Type B pancreatic cell (in vitro differentiated cells): Measurements from ENCODE around the gene MDM1. TPM values are rescaled to one million over a fixed set of nuclear protein-coding genes. Genes with fewer than 3 reads are reported as not detected.

ENCODE experiments used
- DNase-seq: peaks from one replicate; pipeline ENCODE4 v3.0.0; 2021; ENCODE audit warnings: mixed read lengths; ENCODE audit not compliant: unreplicated experiment; ENCODE audit errors: extremely low spot score
- H3K27ac Mint-ChIP-seq: 2 replicates; pipeline ENCODE4 v1.8.0; 2021; ENCODE audit warnings: mild to moderate bottlenecking, mixed read lengths
- H3K27me3 Mint-ChIP-seq: 2 replicates; pipeline ENCODE4 v1.8.0; 2021; ENCODE audit warnings: mixed read lengths
- H3K36me3 Mint-ChIP-seq: 2 replicates; pipeline ENCODE4 v1.8.0; 2021; ENCODE audit warnings: mixed read lengths
- H3K4me1 Mint-ChIP-seq: one replicate; pipeline ENCODE4 v1.8.0; 2021; ENCODE audit warnings: mixed read lengths; ENCODE audit not compliant: unreplicated experiment
- H3K4me3 Mint-ChIP-seq: 2 replicates; pipeline ENCODE4 v1.8.0; 2021; ENCODE audit warnings: mild to moderate bottlenecking, mixed read lengths
- H3K9me3 Mint-ChIP-seq: 2 replicates; pipeline ENCODE4 v1.8.0; 2021; ENCODE audit warnings: mixed read lengths
- total RNA-seq: library from RNA; stranded (reverse); gene quantifications from 2 replicates; pipeline ENCODE4 v1.2.1, GENCODE V29; 2021; ENCODE audit warnings: low replicate concordance
- TF ChIP-seq, protein P1 (sequence below): fragments of 200-600 bp; sonication (generic); conservative IDR thresholded peaks from 2 replicates; pipeline ENCODE4 v1.5.0; 2021; ENCODE audit warnings: antibody characterized with exemption, mild to moderate bottlenecking

MDM1 gene
- total RNA-seq, 1 donor from 2014 or later: 24.0 TPM

DNA sequence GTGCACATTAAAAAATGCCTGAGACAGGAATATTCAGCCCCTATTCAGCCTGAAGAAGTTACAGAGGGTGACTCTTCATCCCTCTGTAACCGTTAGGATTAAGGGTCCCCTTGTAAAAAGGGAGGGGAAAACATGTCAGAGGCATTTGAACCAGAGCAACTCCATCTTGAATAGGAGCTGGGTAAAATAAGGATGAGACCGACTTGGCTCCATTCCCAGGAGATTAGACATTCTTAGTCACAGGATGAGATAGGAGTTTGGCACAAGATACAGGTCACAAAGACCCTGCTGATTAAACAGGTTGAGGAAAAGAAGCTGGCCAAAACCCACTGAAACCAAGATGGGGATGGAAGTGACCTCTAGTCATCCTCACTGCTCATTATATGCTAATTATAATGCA, 19.9 kb upstream of the MDM1 start:
- TF ChIP-seq, protein P1, sequence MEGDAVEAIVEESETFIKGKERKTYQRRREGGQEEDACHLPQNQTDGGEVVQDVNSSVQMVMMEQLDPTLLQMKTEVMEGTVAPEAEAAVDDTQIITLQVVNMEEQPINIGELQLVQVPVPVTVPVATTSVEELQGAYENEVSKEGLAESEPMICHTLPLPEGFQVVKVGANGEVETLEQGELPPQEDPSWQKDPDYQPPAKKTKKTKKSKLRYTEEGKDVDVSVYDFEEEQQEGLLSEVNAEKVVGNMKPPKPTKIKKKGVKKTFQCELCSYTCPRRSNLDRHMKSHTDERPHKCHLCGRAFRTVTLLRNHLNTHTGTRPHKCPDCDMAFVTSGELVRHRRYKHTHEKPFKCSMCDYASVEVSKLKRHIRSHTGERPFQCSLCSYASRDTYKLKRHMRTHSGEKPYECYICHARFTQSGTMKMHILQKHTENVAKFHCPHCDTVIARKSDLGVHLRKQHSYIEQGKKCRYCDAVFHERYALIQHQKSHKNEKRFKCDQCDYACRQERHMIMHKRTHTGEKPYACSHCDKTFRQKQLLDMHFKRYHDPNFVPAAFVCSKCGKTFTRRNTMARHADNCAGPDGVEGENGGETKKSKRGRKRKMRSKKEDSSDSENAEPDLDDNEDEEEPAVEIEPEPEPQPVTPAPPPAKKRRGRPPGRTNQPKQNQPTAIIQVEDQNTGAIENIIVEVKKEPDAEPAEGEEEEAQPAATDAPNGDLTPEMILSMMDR: no peak
- Mint-ChIP-seq H3K27ac (no peak overlapping the region), H3K4me1 (peaks cover 24% of the 10 kb centered on the region), H3K9me3 (no peaks in the 10 kb centered on the region), H3K36me3 (no peaks in the 10 kb centered on the region), H3K4me3 (no peak overlapping the region), H3K27me3 (peaks cover 6% of the 10 kb centered on the region)
- no peak for DNase-seq

DNA sequence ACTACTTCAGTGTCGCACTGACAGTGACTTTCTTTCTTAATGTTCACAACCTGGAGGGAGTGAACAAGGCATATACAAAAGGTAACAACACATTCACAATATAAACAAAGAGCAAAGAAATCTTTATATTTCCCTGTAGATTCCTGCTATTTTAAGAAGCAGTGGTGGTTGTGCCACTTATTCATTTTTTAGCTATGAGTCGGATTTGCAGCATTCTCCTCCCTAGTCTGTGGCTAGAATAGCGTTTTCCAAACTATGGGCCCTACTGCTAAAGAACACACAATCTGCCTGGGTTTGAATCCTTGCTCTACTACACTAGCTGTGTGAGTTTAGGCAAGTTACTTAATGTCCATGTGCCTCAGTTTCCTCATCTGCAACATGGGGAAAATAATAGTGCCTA, 18.6 kb upstream of the MDM1 start:
- H3K4me1 Mint-ChIP-seq: peaks cover 24% of the 10 kb centered on the region
- no peaks in the 10 kb centered on the region for H3K9me3 Mint-ChIP-seq
- peaks cover 11% of the 10 kb centered on the region for H3K27me3 Mint-ChIP-seq
- H3K4me3 Mint-ChIP-seq: no peak overlapping the region
- DNase-seq: no peak
- TF ChIP-seq, protein P1: no peak
- H3K36me3 Mint-ChIP-seq: no peaks in the 10 kb centered on the region
- no peak overlapping the region for H3K27ac Mint-ChIP-seq

DNA sequence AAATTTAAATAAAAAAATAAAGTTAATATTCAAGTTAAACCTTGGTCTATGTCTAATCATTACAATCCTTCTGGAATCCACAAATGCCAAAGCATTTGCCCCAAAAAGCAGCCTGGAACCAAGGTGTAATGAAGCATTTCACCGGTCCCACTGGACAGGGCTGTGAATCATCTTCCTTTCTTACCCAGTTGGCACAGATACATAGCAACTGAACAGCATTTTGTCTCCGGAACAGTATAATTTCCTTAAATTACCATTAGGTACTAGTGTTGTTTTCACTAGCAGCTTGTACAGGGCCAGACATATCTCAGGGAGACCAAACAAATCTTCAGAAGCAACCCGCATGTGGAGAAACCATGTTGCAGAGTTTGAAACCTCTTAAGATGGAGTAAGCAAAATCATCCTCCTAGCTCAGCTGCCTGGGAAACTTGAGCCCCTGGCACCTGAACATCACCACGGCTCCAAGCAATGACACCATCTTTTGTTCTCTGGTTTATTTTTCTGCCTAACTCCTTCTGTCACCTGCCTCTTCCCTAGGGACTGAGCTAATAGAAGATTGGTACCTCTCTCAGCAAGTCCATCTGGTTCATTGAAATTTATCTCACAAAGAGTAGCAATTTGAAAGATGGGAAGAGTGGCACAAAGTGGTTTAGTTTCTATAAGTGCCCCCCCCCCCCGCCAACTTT, 17.9 kb upstream of the MDM1 start:
- no peak overlapping the region for H3K4me3 Mint-ChIP-seq
- H3K27ac Mint-ChIP-seq: no peak overlapping the region
- DNase-seq: no peak
- no peaks in the 10 kb centered on the region for H3K9me3 Mint-ChIP-seq
- H3K36me3 Mint-ChIP-seq: no peaks in the 10 kb centered on the region
- peaks cover 23% of the 10 kb centered on the region for H3K4me1 Mint-ChIP-seq
- H3K27me3 Mint-ChIP-seq: peaks cover 11% of the 10 kb centered on the region
- TF ChIP-seq, protein P1: no peak

DNA sequence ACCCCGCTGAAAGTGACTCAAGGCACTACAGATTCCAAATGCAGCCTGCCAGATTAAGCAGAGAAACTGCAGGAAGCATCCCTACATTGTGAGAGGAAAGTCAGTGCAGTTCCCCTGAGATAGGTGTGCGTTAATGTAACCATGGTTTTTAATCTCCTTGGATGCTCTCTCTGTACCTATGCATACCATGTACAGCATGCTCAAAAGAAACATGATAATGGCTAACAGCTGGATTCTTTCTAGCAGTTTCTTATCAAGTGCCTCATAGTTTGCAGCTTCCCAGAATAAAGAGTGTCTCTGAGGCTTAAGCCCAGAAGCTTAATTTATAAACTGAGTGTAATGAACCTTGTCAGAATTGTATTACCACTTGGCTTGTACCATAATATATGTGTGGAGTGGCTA, 17.1 kb upstream of the MDM1 start:
- Mint-ChIP-seq H3K27ac (no peak overlapping the region), H3K9me3 (no peaks in the 10 kb centered on the region), H3K4me3 (no peak overlapping the region), H3K36me3 (no peaks in the 10 kb centered on the region), H3K27me3 (peaks cover 11% of the 10 kb centered on the region), H3K4me1 (peaks cover 18% of the 10 kb centered on the region)
- DNase-seq: no peak
- TF ChIP-seq, protein P1: no peak

DNA sequence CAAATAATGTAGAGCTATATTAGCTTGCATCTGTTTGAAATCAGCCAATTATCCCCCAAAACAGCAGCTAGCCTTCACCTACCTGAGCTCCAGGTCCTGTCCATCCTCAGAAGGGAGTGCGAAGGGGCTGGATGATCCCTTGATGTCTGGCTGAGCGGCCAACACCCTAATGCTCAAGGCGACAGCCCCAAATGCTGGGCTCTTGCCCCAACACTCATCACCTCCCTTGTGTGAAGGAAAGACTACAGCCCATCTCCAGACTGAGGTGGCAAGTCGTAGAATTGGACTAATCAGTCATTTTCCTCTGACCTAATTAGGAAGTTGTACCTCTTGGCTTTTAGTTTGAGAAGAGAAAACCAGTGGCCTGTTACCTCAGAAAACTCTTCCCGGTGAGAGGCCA, 16.3 kb upstream of the MDM1 start:
- TF ChIP-seq, protein P1: no peak
- no peak overlapping the region for H3K4me3 Mint-ChIP-seq
- H3K4me1 Mint-ChIP-seq: peaks cover 18% of the 10 kb centered on the region
- H3K9me3 Mint-ChIP-seq: no peaks in the 10 kb centered on the region
- peaks cover 11% of the 10 kb centered on the region for H3K27me3 Mint-ChIP-seq
- no peak overlapping the region for H3K27ac Mint-ChIP-seq
- no peaks in the 10 kb centered on the region for H3K36me3 Mint-ChIP-seq
- no peak for DNase-seq
